ENCODE results near the gene COQ8A.

COQ8A gene

GRCh38 chr1:226988334-226988666 lies 48.2 kb downstream of the COQ8A start:
- TF ChIP-seq CTCF (IDR thresholded peaks at IDR 0.05) = no peak
- no peak overlapping the region for H3K4me3 ChIP-seq
- no peak for DNase-seq (ENCODE audit: low spot score)
- H3K27ac ChIP-seq = peak overlapping the region in 1 of 2 donors; percentile 73

- no peak for DNase-seq (ENCODE audit: low spot score)
- peak overlapping the region; percentile 43 to 73 for H3K27ac ChIP-seq
- TF ChIP-seq CTCF (IDR thresholded peaks at IDR 0.05) = no peak
- no peak overlapping the region for H3K4me3 ChIP-seq
Observed at GRCh38 chr1:226989085-226989920, 49.2 kb downstream of the COQ8A start.

- no peak overlapping the region for H3K4me3 ChIP-seq
- peak overlapping the region; percentile 6 to 76 for H3K27ac ChIP-seq
- no peak for TF ChIP-seq CTCF (IDR thresholded peaks at IDR 0.05)
- no peak for DNase-seq (ENCODE audit: low spot score)
Observed at GRCh38 chr1:226990133-226990716, 50.1 kb downstream of the COQ8A start.

DNA sequence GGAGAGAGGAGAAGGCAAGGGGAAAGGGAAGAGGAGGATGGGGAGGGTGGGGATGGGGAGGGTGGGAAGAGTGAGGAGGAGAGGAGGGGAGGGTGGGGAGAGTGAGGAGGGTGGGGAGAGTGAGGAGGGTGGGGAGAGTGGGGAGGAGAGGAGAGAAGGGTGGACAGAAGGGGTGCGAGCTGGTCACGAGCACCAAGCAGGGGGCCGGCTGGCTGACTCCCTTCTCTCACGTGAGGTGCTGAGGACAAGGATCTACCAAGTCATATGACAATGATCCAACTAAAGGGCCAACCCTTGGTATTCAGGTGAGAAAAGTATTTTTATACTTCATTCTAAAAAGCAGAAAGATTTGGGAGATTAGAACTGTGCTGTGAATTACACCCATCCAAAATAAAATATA lies 51.8 kb downstream of the COQ8A start:
- Histone ChIP-seq H3K27ac (no peak overlapping the region), H3K4me3 (no peak overlapping the region)
- DNase-seq (ENCODE audit: low spot score) = no peak
- no peak for TF ChIP-seq CTCF (IDR thresholded peaks at IDR 0.05)

DNA sequence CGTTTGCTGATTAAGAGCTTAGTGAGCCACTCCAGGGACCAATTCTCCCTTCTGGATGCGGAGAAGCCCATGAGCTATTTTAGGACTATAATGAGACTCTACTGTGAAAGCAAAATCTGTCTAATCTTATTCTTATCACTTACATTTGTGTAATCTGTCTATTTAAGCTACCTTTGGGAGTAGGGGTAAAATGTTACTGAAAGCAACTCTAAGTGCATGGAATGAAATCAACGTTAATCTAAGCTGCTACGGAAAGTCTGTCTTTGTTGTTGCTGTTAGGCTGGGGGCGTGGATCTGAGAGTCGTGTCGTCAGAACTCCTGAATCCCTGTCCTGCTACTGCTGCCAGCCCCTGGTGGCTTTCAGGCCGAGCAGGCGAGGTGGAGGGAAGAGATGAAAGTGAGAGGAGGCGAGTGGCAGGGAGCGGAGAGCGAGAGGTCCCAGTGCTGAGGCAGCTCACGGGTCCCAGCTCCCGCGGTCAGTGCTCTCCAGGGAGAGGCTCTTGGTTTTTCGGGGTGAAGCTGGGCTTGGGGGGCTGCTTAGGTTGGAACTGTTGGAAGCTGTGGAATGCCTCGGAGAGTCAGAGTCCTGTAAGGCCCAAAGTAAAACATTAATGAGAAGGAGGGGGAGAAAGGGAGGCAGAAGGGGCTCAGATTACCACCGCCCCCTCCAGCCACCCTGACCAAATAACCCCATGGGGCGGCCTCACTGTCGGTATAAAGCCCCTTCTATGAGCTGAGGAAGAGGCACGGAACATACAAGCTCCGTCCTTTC lies 53.9 kb downstream of the COQ8A start:
- H3K4me3 ChIP-seq = peak overlapping the region; percentile 1
- DNase-seq (ENCODE audit: low spot score) = no peak
- TF ChIP-seq CTCF (IDR thresholded peaks at IDR 0.05) = no peak
- H3K27ac ChIP-seq = peak overlapping the region in 1 of 2 donors; percentile 71

GRCh38 chr1:226994586-226995364 lies 54.7 kb downstream of the COQ8A start:
- no peak for TF ChIP-seq CTCF (IDR thresholded peaks at IDR 0.05)
- no peak for DNase-seq (ENCODE audit: low spot score)
- peak overlapping the region in 1 of 2 donors; percentile 71 for H3K27ac ChIP-seq
- peak overlapping the region; percentile 1 for H3K4me3 ChIP-seq

Data from coronary artery (tissue), 2 donors.